Thymus (tissue), 2 donors: ENCODE results near the gene PRDM7. TPM values are rescaled to one million over a fixed set of nuclear protein-coding genes. Genes with fewer than 3 reads are reported as not detected.

Source experiments
- polyA plus RNA-seq: library from polyadenylated mRNA; stranded (reverse); fragments of 200-250 nt; gene quantifications from one replicate; pipeline ENCODE4 v1.2.3, GENCODE V29; 2013
- total RNA-seq: library from RNA; stranded (reverse); fragments of 120-200 nt; gene quantifications from one replicate; pipeline ENCODE4 v1.2.4, GENCODE V29; 2013
- donor health status: healthy.

Gene PRDM7
- total and polyA plus RNA-seq, 2 donors: 0.09 TPM; not detected in 1

Other genes with a start within 250 kb of the PRDM7 start
- 1.6 TPM for gene SPIRE2, start 248.9 kb downstream of the PRDM7 start, total RNA-seq
- gene SPIRE2, start 248.9 kb downstream of the PRDM7 start, polyA plus RNA-seq: 3.7 TPM
- 104 TPM for gene TCF25, start 203.7 kb downstream of the PRDM7 start, total RNA-seq
- gene TCF25, start 203.7 kb downstream of the PRDM7 start, polyA plus RNA-seq: 200 TPM
- gene MC1R, start 158.5 kb downstream of the PRDM7 start, total RNA-seq: 0.99 TPM
- gene MC1R, start 158.5 kb downstream of the PRDM7 start, polyA plus RNA-seq: 20.4 TPM
- gene TUBB3, start 154.0 kb downstream of the PRDM7 start, total RNA-seq: 3.4 TPM
- gene TUBB3, start 154.0 kb downstream of the PRDM7 start, polyA plus RNA-seq: 10.6 TPM
- 20.8 TPM for gene DEF8, start 128.6 kb downstream of the PRDM7 start, total RNA-seq
- 37.8 TPM for gene DEF8, start 128.6 kb downstream of the PRDM7 start, polyA plus RNA-seq
- 0.52 TPM for gene DBNDD1, start 57.9 kb downstream of the PRDM7 start, total RNA-seq
- 1.9 TPM for gene DBNDD1, start 57.9 kb downstream of the PRDM7 start, polyA plus RNA-seq